CD14-positive monocyte (primary cell): ENCODE results near the gene RRBP1. TPM values are rescaled to one million over a fixed set of nuclear protein-coding genes. Genes with fewer than 3 reads are reported as not detected.

Experiments used
- DNase-seq, 3 donors: peaks; one replicate each; pipeline ENCODE4 v3.0.0-alpha.2; 2011 to 2022
- H2AFZ ChIP-seq: 2 replicates; pipeline ENCODE4 v1.6.0; 2012; ENCODE audit warnings: mild to moderate bottlenecking, low read depth, low read length, inconsistent platforms; ENCODE audit not compliant: insufficient read depth, poor library complexity, severe bottlenecking
- H3K27ac ChIP-seq, 2 donors: 1 replicate in 1 of 2; 2 replicates in 1 of 2; pipeline ENCODE4 v1.5.1; 2012 to 2013; ENCODE audit warnings: low read length in 2 of 2, control low read depth in 1 of 2, inconsistent platforms in 1 of 2, low read depth in 1 of 2, mild to moderate bottlenecking in 1 of 2
- H3K27me3 ChIP-seq, 2 donors: one replicate each; pipeline versions ENCODE4 v1.6.0 to v1.6.1; 2011 to 2013; ENCODE audit warnings: low read length in 2 of 2; ENCODE audit not compliant: control insufficient read depth in 2 of 2, insufficient read depth in 2 of 2
- H3K36me3 ChIP-seq, 2 donors: replicated peaks in 1 of 2; 1 replicate in 1 of 2; 2 replicates in 1 of 2; pipeline versions ENCODE4 v1.5.1 to v1.6.1; 2012 to 2013; ENCODE audit warnings: low read length in 2 of 2, control low read depth in 1 of 2, inconsistent platforms in 1 of 2, mild to moderate bottlenecking in 1 of 2; ENCODE audit not compliant: insufficient read depth in 2 of 2, control insufficient read depth in 1 of 2
- H3K4me1 ChIP-seq, 2 donors: 1 replicate in 1 of 2; 2 replicates in 1 of 2; pipeline versions ENCODE4 v1.5.1 to v1.6.1; 2012 to 2013; ENCODE audit warnings: low read length in 2 of 2, control low read depth in 1 of 2, inconsistent platforms in 1 of 2, mild to moderate bottlenecking in 1 of 2, moderate library complexity in 1 of 2; ENCODE audit not compliant: insufficient read depth in 2 of 2, control insufficient read depth in 1 of 2
- H3K4me2 ChIP-seq: replicated peaks from 2 replicates; pipeline ENCODE3; 2012; ENCODE audit warnings: low read length, moderate library complexity, mild to moderate bottlenecking; ENCODE audit not compliant: poor library complexity, severe bottlenecking; ENCODE audit errors: extremely low read depth
- H3K4me3 ChIP-seq, 3 experiments: fragments of 200-600 bp in 1 of 3; sonication (generic) in 1 of 3; replicated peaks in 1 of 3; 1 replicate in 2 of 3; 2 replicates in 1 of 3; pipeline ENCODE4 v1.5.1; 2011 to 2013; ENCODE audit warnings: low read length in 3 of 3, mild to moderate bottlenecking in 3 of 3, control low read depth in 2 of 3, low read depth in 2 of 3, inconsistent platforms in 1 of 3, moderate library complexity in 1 of 3
- H3K79me2 ChIP-seq: 2 replicates; pipeline ENCODE4 v1.6.0; 2012; ENCODE audit warnings: mild to moderate bottlenecking, control low read depth, inconsistent platforms, low read length, moderate library complexity; ENCODE audit not compliant: insufficient read depth
- H3K9ac ChIP-seq: 2 replicates; pipeline ENCODE4 v1.6.0; 2017; ENCODE audit warnings: low read length, mild to moderate bottlenecking; ENCODE audit not compliant: insufficient read depth, poor library complexity, severe bottlenecking
- H3K9me3 ChIP-seq, 2 donors: replicated peaks in 1 of 2; 1 replicate in 1 of 2; 2 replicates in 1 of 2; pipeline versions ENCODE4 v1.5.1 to v1.6.1; 2012 to 2013; ENCODE audit warnings: low read length in 2 of 2, control low read depth in 1 of 2; ENCODE audit not compliant: control insufficient read depth in 1 of 2, insufficient read depth in 1 of 2
- H4K20me1 ChIP-seq: 2 replicates; pipeline ENCODE4 v1.6.0; 2012; ENCODE audit warnings: mild to moderate bottlenecking, low read length, control low read depth, moderate library complexity; ENCODE audit not compliant: insufficient read depth
- H3K27ac Mint-ChIP-seq, 7 donors: one replicate each; pipeline ENCODE4 v1.8.0; 2020; ENCODE audit warnings: mild to moderate bottlenecking in 7 of 7, mixed read lengths in 7 of 7, moderate library complexity in 6 of 7, inconsistent platforms in 2 of 7
- H3K27me3 Mint-ChIP-seq, 3 donors: one replicate each; pipeline ENCODE4 v1.8.0; 2021 to 2022; ENCODE audit warnings: low read depth in 3 of 3, mild to moderate bottlenecking in 3 of 3, mixed read lengths in 3 of 3, moderate library complexity in 3 of 3, inconsistent platforms in 1 of 3
- H3K36me3 Mint-ChIP-seq, 2 donors: one replicate each; pipeline ENCODE4 v1.8.0; 2020; ENCODE audit warnings: mixed read lengths in 2 of 2, inconsistent platforms in 1 of 2, mild to moderate bottlenecking in 1 of 2
- H3K4me1 Mint-ChIP-seq: one replicate; pipeline ENCODE4 v1.8.0; 2020; ENCODE audit warnings: mild to moderate bottlenecking, mixed read lengths
- H3K4me3 Mint-ChIP-seq, 2 donors: one replicate each; pipeline ENCODE4 v1.8.0; 2020; ENCODE audit warnings: mild to moderate bottlenecking in 2 of 2, mixed read lengths in 2 of 2, moderate library complexity in 1 of 2
- H3K9me3 Mint-ChIP-seq, 7 donors: one replicate each; pipeline ENCODE4 v1.8.0; 2020 to 2022; ENCODE audit warnings: mixed read lengths in 7 of 7, mild to moderate bottlenecking in 6 of 7, moderate library complexity in 6 of 7, inconsistent platforms in 2 of 7
- CTCF ChIP-seq: fragments of 200-600 bp; IDR thresholded peaks from one replicate; pipeline ENCODE4 v1.8.0; 2022; ENCODE audit warnings: antibody characterized with exemption, mild to moderate bottlenecking
- WGBS: methylation state at CpG from one replicate; pipeline ENCODE4 v1.1.5; 2013; ENCODE audit warnings: missing lambda C conversion rate; ENCODE audit not compliant: insufficient coverage; 5-methylcytosine and 5-hydroxymethylcytosine counted together
- intact Hi-C, 2 donors: fragments of 100-400 bp; cut with micrococcal nuclease; formaldehyde crosslinking; loops; one replicate each; pipeline versions ENCODE4 v1.15.0 to v1.15.1; 2023
- polyA plus RNA-seq, 3 donors: library from polyadenylated mRNA; depleted of rRNA in 1 of 3; unstranded in 2 of 3; stranded (reverse) in 1 of 3; fragments of 300-500 nt in 2 of 3; fragments of >200 nt in 1 of 3; fragmentation: Illumina TruSeq in 2 of 3; gene quantifications; 1 replicate in 2 of 3; 2 replicates in 1 of 3; pipeline ENCODE4 v1.2.3, GENCODE V29; 2012 to 2021

Gene RRBP1
- polyA plus RNA-seq, 3 donors = 4.7 to 22.2 (median 7.5) TPM

- Histone ChIP-seq H3K4me3 (no peak overlapping the region), H3K79me2 (peaks cover 95% of the 10 kb centered on the region), H3K4me1 (peaks cover 36 to 40% of the 10 kb centered on the region in 2 donors), H3K27me3 (no peaks in the 10 kb centered on the region), H4K20me1 (peaks cover 43% of the 10 kb centered on the region), H3K9ac (no peak overlapping the region), H3K36me3 (peaks cover 19 to 48% of the 10 kb centered on the region in 2 donors), H3K27ac (peak overlapping the region in 1 of 2 donors; percentile 1), H3K4me2 (no peak overlapping the region), H2AFZ (no peak overlapping the region), H3K9me3 (no peaks in the 10 kb centered on the region)
- Mint-ChIP-seq H3K36me3 (peaks cover 43 to 53% of the 10 kb centered on the region in 2 donors), H3K9me3 (no peaks in the 10 kb centered on the region), H3K27me3 (no peaks in the 10 kb centered on the region), H3K4me3 (no peak overlapping the region), H3K27ac (peak overlapping the region in 2 of 7 donors; percentile 48 to 77), H3K4me1 (peaks cover 60% of the 10 kb centered on the region)
- intact Hi-C loops = no loop called here
- WGBS = 94% methylated on average over 5 of the region's 9 CpGs
- no peak for TF ChIP-seq CTCF
- DNase-seq = no peak
Measured at GRCh38 chr20:17674722-17675518, 7.1 kb downstream of the RRBP1 start.

- peak in 2 of 3 donors; percentile 26 to 51 for DNase-seq
- peak overlapping the region in 4 of 7 donors; percentile 41 to 75 (median 44) for H3K27ac Mint-ChIP-seq
- H3K27me3 Mint-ChIP-seq = no peaks in the 10 kb centered on the region
- intact Hi-C loops = no loop called here
- H3K4me3 Mint-ChIP-seq = no peak overlapping the region
- Histone ChIP-seq H3K36me3 (peaks cover 7 to 42% of the 10 kb centered on the region in 2 donors), H3K4me2 (no peak overlapping the region), H3K27ac (peak overlapping the region in 1 of 2 donors; percentile 0), H4K20me1 (peaks cover 40% of the 10 kb centered on the region), H3K4me3 (no peak overlapping the region), H3K9ac (no peak overlapping the region), H3K79me2 (peaks cover 95% of the 10 kb centered on the region), H3K4me1 (peaks cover 29 to 34% of the 10 kb centered on the region in 2 donors), H3K9me3 (no peaks in the 10 kb centered on the region), H3K27me3 (no peaks in the 10 kb centered on the region), H2AFZ (no peak overlapping the region)
- WGBS = 0% methylated on average over 1 of the region's 7 CpGs
- no peak for TF ChIP-seq CTCF
- peaks cover 34 to 56% of the 10 kb centered on the region in 2 donors for H3K36me3 Mint-ChIP-seq
- H3K4me1 Mint-ChIP-seq = peaks cover 61% of the 10 kb centered on the region
- no peaks in the 10 kb centered on the region for H3K9me3 Mint-ChIP-seq
Measured at GRCh38 chr20:17673084-17673483, 9.0 kb downstream of the RRBP1 start.
